Stimulated activated CD4-positive, alpha-beta T cell treated with anti-CD3 and anti-CD28 coated beads, Interleukin-4, amount 100 ng/mL, for 4 hours (primary cell): ENCODE measurements around the gene DLX1.

Experiments
- DNase-seq, 2 experiments: peaks; one replicate each; pipeline ENCODE4 v3.0.0-alpha.2; 2020

The DLX1 gene

DNA sequence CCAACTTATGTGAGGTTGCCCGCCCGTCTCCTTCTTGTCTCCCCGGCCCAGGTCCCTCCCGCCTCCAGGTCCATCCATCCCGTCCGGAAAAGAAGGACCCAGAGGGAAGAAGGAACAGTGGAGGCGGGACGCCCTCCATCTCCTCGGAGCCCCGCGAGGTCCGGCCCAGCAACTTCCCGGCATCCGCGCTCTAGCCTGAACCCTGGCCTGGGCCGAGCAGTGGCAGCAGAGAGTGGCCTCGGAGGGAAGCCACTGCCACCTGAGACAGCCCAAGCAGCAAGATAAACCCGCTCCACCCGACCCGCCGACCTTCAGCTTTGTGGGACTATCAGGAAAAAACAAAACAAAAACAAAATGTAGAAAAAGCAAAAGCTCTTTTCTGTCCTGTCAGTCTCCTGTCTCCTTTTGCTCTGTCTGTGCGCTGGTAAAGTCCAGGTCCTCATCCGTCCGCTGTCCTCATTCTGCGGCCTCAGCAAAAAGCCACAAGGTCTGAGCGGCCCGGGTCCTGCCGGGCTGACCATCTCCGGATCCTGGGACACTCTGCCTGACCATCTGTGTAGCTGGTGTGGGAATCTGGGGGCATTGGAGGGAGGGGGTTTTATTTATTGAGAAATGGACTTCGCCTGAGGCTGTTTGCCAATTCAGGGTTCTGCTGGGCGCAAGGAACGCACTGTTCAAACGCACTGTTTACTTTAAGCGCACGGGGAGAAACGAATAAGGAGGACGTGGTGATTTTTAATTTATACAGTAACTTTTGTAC, 3.1 kb downstream of the DLX1 start:
- no peak for DNase-seq

DNA sequence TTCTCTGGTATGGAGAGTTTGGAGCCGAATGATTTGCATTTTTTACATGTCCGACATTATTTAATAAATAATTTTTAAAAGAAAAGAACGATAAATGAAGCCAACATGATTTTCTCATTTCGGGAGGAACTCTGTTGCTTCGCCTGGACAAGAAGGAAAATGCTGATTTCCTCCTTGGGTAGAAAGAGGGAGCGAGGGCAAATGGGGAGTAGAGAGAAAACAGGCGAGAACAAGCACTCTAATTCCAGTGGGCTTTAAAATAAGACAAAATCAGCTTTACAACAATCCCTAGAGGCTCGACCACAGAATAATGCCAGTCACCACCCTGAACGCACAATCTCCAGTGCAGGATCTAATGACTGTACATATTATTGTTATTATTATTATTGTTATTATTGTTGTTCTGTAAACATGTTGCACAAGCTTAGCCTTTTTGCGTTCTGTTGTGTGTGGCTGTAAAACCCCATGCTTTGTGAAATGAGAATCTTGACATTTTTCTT, 3.7 kb downstream of the DLX1 start:
- DNase-seq, result no peak

DNA sequence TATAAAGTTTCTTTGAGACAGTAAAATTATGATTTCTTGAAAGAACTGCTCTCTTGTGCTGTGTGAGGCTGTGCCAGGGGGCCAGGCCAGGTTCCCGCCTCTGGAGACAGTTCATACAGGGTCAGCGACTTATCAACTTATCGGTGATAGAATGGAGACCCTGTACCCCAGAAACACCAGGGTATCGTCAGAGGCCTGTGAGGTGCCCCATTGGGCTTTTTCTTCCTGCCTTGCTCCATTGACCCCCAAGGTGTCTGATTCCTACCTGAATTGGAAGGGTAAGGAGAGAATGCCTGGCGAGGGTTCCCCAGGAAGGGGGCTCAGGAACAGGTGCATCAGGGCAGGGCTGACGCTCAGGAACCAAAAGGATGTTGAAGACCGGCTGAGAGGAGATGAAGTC, 4.3 kb downstream of the DLX1 start:
- DNase-seq, result no peak

DNA sequence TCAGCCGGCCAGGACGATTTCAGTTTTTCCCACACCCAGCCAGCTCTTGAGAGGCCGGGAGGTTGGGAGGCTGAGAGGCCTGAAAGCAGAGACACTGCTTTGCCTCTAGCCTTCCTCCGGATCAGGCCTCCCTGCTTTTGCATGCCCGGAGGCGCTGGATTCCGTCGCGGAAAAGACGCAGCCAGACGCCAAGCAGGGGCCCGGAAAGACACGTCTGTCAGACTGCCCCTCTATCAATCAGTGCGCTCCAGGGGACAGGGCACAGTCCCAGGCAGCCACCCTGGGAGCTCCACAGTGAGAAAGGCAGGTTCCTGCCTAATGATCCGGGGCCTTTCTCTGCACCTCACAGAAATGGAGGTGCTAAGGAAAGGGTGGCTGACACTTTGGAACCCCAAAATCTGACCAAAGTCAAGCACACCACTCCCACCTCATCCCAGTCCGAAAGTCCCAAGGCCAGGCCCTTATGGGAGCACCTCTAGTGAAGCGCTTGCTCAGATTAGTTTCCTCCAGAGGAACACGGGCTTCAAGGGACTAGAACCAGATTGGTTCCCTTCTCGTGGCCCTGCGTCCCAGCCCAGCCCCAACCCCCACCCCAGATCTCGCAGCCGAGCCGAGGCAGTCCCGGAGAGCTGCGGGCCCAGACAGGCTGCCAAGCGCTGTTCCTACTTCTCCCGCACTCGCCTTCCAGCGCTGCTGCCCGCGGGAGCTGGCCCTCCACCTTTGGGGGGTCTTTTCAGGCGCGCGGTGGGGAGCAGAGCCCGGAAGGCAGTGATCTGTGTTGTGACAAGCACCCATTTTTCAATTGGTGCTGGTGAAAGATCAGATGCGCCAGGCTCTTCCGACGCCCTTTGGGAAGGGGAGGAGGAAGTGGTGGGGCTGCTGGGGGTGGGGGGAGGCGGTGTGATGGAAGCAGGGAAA, 5.0 kb downstream of the DLX1 start:
- DNase-seq, result no peak

DNA sequence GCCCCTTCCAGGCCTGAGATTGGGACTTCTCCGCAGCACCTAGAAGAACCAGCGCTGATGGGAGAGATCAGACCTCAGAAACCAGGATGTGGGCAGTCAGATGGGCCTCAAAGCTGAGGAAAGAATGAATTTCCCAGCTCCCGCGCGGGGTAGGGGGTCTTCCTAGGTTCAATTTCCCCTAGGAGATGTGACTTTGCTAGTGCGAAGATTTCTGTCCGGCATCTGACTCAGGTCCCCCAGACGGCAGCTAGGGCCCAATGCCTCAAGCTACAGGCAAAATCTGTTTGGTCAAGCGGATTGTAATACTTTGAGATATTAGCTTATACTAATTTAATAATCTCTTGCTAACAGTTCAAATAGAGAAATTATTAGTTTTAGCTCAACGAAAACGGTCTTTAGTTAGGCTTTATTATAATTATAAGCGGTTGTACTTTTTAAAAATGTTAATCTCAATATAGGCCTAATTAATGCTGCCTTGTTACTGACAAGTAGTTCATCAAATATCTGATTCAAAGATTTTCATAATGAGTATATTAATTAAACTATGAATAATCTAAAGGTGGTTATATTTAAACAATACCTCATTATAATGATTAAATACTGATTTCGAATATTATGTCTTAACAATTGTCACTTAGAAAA, 5.8 kb downstream of the DLX1 start:
- DNase-seq, result no peak

DNA sequence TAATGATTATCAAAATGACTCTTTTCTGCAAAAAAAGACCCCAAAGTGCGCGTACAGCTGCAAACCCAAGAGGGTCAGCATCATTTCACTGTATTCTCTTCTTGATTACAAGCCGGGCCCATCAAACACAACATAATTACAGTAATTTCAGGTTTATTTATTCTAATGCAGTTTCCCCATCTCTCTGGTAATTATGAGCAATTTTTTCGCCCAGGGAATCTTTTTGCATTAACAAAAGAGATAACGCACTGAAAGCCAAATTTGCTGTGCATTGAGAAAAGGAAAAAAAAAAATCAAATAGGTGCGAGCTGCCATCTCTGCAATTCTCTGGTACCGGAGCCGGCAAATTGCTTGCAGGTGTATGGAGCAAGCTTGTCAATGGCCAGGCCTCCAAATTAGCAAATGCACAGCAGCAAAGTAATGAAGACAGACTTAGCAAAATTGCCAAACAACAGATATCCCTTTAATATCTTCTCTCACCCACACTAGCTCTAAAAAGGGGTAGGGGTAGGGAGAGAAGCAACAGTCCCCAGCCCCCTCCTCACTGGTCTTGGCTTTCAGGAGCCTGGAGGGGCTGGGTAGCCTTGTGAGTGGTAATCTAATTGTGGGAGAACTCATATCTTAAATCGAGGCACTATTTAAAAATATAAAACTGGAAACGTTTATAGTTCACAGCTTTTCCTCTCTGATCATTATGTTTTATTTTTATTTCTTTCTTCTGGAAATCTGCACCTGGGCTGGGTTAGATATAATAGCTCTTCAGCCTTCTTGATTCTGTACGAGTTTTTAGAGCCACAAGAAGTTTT, 6.7 kb downstream of the DLX1 start:
- DNase-seq, result no peak

DNA sequence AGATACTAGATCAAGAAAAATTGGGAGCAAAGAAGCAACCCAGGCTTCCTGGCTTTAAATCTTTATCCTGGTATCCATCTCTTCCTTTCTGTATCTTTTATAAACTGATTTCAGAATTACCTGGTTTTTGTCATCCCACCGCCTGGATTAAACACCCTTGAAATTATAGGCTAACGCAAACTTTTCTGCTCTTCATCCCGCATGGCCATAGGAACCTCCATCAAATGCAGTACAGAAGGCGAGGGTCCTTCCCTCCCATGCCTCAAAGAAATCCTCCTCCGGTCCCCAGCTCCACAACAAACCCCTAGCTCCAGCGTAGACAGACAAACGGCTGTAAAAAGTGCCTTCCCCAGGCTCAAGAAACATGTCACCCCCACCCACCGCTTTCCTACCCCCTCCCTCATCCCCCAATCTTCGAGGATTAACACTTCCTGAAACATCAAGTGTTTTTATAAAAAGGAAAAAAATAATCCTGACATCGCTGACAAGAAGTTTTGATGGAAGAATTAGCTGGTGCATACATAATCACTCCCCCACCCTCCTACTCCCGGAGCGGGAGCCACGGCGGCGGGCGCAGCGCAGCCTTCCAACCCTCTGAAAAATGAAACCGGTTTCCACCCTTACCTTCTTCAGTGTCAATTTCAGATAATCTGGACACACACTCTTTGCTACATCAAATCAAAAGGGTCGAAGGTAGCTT, 7.6 kb downstream of the DLX1 start:
- DNase-seq, result no peak

DNA sequence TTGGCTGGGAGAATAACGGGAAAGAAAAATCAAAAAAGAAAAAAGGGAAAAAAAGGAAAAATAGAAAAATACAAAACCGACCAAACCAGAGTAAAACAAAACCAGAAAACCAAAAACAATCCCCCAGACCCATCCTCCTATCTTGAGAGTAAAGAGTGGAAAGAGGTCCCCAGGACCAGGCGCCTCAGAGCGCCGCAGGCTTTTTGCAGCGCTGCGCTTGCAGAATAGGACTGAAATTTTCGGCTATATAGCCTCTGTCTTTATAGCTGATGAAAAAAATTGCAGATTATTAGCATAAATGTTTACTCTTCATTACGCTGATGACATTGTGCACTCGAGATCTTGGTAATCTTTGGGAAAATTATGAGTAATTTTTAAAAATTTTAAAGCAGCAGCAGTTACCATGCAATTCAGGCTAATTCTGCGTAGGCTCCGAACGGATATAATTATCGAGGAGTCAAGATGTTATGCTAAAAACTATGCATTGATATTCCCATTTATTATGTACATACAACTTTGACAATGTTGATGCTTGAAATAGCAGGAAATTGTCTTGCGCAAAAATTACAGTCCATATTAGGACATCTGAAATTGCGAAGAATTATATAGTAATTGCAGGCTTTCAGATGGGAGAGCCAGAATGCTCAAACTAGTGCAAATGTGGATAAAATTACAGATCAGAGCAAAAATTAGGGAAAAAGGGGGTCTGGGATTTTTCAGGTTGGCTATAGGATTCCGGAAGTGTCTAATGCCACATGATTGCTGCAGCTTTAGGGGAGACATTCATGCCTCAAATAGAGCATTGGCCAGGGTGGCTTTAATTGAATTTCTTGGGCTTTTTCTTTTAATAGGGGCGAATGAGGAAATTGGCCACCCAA, 8.3 kb downstream of the DLX1 start:
- DNase-seq, result no peak

DNA sequence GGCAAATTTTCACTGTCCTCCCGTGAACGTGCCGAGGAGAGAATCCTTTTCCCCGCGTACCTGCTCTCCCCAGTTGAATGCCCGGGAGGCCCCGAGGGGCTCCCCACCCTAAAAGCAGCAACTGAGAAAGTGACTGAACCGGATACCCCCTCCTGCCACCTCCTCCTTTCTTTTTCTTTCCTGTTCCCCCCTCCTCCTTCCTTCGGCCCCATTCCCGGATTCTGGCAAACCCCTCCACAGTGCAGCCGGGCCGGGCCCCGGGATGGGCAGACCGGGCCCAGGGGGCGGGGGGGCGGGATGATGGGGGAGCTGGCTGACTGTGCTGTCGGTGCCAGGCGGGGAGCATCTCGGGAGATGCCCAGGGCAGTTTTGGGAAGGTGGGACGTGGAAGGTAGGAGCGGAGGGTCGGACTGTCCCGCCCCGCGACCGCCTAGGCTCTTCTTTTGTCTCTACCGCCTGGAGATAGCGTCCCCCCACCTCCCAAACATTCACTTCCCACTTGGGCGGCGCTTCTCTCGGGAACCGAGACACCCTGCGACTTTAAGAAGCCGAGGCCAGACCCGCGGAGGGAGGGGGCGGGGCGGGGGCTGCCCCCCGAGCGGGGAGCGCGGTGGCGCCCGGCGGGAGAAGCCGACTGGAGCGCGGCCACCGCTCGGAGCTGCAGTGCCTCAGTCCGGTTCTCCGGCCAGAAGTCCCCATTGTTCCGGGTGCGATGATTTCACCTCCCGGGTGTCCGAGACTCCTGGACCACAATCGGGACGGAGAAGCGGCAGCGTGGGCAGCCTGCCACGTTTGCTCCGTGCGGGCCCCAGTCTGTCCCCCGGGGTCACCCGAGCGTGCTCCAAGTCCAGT, 9.2 kb downstream of the DLX1 start:
- DNase-seq, result no peak

DNA sequence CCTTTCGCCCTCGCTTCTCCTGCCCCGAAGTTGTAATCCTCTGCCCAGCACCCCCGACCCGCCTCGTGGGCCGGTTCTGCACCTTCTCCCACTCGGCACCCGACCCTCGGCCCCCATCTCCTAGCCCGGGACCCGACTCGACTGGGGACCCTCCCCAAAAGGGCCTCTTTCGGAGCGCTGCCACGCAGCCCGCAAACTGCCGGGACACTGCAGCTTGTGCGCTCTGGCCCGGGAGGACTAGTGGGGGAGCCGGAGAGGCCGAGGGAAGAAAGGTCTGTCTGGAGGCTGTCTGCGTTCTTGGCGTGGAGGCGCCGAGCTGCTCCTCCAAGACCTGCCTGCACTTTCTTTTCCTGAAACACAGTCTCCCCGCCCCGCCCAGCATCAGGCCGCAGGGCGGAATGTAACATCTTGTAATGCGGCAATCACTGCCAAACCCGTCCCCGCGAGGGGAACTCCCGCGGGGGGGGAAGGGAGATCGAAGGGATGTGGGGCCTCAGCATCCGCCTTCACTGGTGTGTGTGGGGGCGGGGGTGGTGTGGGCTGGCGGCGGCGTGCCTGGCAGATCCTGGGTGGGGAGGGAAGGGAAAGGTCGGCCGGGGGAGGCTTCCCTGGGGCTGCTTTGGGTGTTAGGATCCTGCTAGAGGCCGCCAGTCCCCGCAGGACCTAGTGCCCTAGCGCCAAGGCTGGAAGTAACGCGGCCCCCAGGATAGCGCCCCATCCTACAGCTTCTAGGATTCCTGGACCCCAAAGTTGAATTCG, 10.0 kb downstream of the DLX1 start:
- DNase-seq, result peak; percentile 56 to 78

DNA sequence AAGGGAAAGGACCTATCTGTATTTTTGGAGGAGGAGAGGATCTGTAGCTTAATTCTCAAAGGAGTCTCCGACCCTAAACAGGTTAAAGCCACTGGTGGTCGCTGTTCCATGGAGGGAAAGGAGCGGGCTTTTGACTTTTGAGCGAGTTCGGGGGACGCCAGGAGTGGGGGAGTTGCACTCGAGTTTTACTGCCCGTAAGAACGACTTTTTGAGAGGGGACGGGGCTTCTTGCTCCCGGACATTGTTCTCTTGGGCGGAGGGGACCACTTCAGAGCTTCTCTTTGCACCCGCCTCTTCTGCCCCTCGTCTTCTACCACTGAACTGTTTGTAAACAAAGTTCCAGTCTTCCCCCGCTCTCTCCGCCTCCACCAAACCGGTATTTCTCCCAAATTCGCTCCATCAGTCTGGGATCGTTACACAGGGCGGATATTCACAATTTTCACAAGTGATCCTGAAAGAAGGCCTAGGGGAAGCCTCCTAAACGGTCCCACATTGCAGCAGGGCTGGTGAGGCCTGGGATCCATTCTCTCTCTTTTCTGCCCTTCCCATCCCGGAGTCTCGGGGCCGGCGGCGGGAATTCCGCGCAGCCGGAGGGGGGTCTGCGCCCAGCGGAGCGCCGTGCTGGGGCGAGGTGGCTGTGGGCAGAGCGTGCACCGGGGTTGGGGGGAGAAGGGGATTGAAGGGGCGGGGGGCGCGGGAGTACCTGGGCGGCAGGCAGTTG, 10.8 kb downstream of the DLX1 start:
- no peak for DNase-seq

DNA sequence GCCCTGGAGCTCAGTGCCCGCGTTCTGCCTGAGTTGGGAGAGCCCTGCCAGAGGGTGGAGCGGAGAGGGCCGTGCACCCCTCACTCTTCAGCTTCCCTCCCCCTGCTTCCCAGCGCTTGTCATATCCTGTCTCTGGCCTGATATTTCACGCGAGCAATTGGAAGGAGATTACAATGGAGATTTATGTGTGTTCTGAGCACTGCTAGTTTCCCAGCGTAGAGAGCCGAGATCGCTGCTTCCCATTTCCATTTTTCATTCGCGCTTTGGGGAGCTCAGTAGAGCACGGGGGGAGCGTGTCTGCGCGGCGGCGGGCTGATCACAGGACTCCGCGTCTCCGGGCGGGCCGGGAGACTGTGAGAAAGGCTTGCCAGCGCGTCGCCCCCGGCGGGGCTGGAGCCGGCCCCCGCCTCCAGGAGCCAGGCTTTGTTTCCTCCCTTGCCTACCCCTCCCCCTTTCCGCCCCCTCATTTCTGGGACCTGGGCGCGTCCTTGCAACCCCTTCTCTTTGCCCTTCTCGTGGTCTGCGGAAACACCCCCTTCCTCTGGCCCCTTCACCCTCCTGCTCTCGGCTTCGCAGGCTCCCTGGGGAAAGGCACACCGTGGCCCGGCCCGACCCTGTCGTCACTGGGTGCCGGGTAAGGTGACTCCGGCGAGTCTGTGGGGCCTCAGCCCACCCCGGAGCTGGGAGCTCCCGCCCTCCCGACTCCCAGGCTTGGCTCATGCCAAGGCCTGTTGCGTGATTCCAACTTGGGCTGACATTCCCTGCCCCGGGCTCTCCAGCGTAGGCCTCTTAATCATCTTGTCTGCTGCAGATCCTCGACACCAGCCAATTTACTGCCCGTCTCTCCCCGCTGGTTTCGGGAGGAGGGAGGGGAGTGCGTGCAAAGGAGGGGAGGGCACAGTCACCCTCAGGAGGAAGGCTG, 11.6 kb downstream of the DLX1 start:
- DNase-seq, result no peak

DNA sequence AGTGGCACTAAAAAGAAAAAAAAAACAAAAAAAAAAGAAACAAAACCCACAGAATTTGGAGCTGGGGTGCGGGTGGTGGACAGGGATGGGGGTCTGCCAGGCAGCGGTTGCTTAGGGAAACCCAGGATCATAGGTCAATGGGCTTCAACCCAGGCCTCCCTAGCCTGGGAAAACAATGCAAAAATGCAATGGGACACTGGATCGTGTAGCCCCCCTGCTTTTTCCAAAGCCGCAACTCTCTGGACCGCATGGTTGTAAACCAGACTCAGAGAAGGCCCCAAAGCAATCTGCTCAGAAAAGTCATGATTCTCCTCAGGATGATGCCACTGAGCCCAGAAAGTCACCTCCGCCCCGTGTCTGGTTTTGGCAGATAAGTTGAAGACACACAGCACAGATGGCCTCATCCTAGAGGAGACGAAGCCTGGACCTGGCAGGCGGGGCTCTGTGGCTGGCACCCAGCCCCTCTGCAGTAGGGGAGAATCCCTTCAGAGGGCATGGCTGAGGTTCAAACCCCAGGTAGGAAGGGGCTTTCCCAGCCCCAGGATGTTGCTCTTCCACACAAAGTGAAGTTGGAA, 12.3 kb downstream of the DLX1 start:
- no peak for DNase-seq

DNA sequence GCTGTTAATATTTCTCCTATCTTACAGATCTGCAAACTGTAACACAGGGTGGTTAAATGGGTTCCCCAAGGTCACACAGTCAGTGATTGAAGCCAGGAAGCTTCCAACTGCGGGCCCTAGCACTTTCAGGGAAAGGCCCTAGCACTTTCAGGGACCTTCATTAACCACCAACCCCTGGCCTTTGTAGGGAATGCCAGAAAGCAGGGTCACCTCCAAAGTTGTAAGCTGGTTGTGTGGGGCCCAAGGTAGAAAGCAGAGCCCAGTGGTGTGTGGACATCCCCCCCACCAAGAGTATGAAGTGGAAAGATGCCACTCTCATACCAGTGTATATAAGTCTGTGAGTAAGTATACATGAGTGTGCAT, 13.0 kb downstream of the DLX1 start:
- no peak for DNase-seq

DNA sequence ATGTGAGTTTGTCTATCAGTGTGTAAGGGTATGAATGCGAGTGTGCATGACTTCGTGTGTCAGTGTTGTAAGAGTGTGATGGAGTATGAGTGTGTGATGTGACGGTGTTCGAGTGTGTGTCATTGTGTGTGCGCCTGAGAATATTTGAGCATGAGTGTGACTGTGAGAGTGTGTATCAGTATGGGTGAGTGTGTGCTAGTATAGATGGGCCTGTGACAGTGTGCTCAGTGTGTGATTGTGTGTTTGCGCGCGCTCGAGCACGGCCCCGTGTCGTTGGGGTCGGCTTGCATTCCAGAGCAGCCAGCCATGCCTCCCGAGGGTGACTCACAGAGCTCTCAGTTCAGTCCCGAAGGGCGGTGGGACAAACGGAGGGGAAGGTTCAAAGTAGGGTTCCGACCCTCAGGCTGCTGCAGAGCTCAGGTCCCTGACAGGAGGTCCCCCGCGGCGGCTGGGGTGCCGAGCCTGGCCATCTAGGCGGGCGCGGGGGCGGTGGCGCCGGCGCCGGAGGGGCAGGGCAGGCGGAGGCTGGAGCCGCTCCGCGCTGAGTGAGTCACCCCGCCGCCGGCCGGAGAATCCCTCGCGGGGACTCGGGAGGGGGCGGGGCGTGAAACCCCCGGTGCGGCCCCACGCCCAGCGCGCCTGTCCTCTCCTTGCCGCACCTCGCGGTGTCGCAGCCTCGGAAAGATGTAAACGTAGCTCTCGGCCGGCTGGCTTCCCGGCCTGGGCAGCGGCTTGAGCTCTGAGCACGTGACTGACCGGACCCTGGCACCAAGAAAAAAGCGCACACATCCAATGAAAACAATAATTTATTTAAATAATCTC, 13.6 kb downstream of the DLX1 start:
- peak; percentile 35 to 45 for DNase-seq

DNA sequence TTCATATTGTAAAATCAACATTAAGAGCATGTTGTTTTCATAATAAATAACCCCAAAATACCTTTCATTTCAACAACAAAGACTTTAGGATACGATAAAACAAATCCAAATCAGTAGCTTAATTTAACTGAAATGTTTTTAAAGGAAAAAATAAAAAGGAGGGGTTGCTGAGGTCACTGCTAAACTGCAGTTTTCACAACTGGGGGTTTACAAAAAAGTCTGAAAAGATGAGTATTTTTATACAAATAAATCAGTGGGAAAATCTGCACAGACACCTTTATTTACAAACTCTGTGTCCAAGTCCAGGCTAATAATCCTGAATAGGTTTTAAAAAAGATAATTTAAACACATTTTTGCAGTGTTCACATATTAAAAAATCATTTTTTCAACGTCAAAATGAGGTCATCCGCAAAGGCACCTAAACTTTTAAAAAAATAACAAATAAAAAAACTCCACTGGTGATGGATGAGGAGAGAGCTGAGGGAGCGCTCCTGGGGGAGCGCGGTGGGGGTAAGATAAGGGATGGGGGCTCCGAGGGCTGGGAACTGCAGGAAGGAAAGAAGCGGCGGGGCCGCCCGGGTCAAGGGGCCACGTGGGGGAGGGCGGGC, 14.3 kb downstream of the DLX1 start:
- no peak for DNase-seq
